Measurements from ENCODE around the gene IMMP2L.

Gene IMMP2L

DNA sequence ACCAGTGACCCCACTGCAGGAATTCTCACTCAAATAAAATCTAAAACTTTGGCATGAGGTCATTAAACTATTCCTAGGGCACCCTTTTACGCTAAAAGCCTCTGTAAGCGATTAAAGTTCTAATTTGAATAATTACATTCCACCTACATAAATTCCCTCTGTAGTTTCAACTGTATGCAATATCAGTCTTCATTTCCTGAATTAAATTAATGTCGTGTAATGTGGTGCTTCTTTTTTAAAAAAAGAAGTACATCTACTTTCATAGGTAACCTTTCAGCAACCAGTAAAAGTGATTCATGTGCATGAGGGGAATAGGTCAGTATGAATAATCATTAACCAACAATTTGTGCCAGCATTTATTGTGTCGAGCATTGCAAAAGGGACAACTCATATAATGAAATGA is 44.7 kb downstream of the IMMP2L start:
- Mint-ChIP-seq H3K4me1 (no peaks in the 10 kb centered on the region), H3K36me3 (ENCODE audit: low read depth) (peaks cover 50% of the 10 kb centered on the region), H3K27me3 (ENCODE audit: low read depth, poor library complexity) (no peaks in the 10 kb centered on the region), H3K4me3 (no peak overlapping the region), H3K9me3 (peaks cover 13% of the 10 kb centered on the region), H3K27ac (no peak overlapping the region)
- TF ChIP-seq, protein P1, sequence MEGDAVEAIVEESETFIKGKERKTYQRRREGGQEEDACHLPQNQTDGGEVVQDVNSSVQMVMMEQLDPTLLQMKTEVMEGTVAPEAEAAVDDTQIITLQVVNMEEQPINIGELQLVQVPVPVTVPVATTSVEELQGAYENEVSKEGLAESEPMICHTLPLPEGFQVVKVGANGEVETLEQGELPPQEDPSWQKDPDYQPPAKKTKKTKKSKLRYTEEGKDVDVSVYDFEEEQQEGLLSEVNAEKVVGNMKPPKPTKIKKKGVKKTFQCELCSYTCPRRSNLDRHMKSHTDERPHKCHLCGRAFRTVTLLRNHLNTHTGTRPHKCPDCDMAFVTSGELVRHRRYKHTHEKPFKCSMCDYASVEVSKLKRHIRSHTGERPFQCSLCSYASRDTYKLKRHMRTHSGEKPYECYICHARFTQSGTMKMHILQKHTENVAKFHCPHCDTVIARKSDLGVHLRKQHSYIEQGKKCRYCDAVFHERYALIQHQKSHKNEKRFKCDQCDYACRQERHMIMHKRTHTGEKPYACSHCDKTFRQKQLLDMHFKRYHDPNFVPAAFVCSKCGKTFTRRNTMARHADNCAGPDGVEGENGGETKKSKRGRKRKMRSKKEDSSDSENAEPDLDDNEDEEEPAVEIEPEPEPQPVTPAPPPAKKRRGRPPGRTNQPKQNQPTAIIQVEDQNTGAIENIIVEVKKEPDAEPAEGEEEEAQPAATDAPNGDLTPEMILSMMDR (IDR thresholded peaks at IDR 0.05) = no peak
- DNase-seq = no peak

DNA sequence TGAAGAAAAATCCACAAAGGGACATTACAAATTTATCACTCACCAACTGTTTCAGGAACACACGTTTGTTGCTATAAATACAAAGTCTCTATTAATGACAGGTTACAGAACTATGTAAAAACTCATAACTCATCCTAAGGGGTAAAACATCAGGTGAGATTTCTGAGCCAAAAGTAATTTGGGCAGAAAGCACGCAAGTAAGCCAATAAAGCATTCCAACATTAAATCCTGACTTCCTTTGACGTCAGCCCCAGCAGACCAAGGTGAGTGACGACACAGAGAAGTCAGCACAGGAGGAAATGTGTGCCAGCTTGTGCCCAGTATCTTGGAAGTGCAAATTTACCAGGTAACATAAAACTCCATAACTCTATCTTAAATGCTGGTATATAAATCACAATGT is 45.7 kb downstream of the IMMP2L start:
- Mint-ChIP-seq H3K36me3 (ENCODE audit: low read depth) (peaks cover 51% of the 10 kb centered on the region), H3K27ac (no peak overlapping the region), H3K4me3 (no peak overlapping the region), H3K9me3 (peaks cover 14% of the 10 kb centered on the region), H3K4me1 (no peaks in the 10 kb centered on the region), H3K27me3 (ENCODE audit: low read depth, poor library complexity) (no peaks in the 10 kb centered on the region)
- TF ChIP-seq, protein P1 (IDR thresholded peaks at IDR 0.05) = no peak
- DNase-seq = no peak

DNA sequence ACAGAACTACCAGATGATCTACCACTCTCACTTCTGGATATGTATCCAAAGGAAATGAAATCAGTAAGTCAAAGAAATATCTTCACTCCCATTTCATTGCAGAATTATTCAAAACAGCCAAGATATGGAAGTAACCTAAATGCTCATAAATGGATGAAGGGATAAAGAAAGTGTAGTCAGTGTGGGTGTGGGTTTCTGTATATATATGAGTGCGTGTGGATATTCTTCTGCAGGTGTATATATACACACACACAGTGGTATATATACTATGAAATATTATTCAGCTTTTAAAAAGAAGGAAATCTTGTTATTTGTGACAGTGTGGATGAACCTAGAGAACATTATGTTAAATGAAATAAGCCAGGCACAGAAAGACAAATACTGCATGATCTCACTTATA is 48.7 kb downstream of the IMMP2L start:
- Mint-ChIP-seq H3K4me1 (no peaks in the 10 kb centered on the region), H3K36me3 (ENCODE audit: low read depth) (peaks cover 26% of the 10 kb centered on the region), H3K4me3 (no peak overlapping the region), H3K9me3 (peaks cover 14% of the 10 kb centered on the region), H3K27ac (no peak overlapping the region), H3K27me3 (ENCODE audit: low read depth, poor library complexity) (no peaks in the 10 kb centered on the region)
- DNase-seq = no peak
- TF ChIP-seq, protein P1 (IDR thresholded peaks at IDR 0.05) = no peak

DNA sequence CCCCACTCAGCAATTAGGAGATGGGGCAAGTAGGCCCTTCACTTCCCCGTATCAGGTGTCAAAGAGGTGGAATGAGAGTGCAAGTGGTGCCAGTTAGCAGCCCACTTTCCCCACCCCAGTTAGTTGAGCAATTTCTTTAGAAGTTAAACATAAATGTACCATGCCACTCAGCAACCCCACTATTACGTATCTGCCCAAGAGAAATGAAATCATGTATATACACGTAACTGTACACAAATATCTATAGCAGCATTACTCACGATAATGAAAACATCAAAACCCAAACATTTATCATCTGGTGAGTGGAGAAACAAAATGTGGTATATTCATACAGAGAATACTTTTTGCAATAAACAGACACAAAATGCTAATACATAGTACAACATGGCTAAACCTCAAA is 50.4 kb downstream of the IMMP2L start:
- no peak for DNase-seq
- Mint-ChIP-seq H3K36me3 (ENCODE audit: low read depth) (peaks cover 30% of the 10 kb centered on the region), H3K27ac (no peak overlapping the region), H3K4me3 (no peak overlapping the region), H3K9me3 (peaks cover 22% of the 10 kb centered on the region), H3K4me1 (no peaks in the 10 kb centered on the region), H3K27me3 (ENCODE audit: low read depth, poor library complexity) (no peaks in the 10 kb centered on the region)
- TF ChIP-seq, protein P1 (IDR thresholded peaks at IDR 0.05) = no peak

- H3K4me3 Mint-ChIP-seq = no peak overlapping the region
- TF ChIP-seq, protein P1 (IDR thresholded peaks at IDR 0.05) = no peak
- peaks cover 34% of the 10 kb centered on the region for H3K36me3 Mint-ChIP-seq (ENCODE audit: low read depth)
- H3K4me1 Mint-ChIP-seq = no peaks in the 10 kb centered on the region
- H3K9me3 Mint-ChIP-seq = peaks cover 25% of the 10 kb centered on the region
- no peaks in the 10 kb centered on the region for H3K27me3 Mint-ChIP-seq (ENCODE audit: low read depth, poor library complexity)
- peak overlapping the region; percentile 60 for H3K27ac Mint-ChIP-seq
- no peak for DNase-seq
Measured at GRCh38 chr7:111510584-111511378, 51.5 kb downstream of the IMMP2L start.

DNA sequence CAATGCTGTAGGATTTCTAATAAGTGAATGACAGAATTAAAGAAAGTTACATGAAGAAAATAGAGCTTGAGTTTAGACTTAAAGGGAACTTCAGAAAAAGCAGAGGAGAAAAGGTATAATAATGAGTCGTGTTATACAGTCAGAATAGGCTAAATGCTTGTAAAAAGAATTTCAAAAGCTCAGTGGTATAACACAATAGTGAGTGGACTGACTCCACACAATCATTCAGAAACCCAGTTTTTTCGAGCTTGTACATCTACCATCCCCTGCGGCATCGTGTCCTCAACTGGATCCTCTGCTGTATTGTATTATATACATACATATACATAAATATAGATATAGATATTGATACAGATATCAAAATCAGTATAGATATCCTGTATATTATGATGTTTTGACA is 52.2 kb downstream of the IMMP2L start:
- H3K27me3 Mint-ChIP-seq (ENCODE audit: low read depth, poor library complexity) = no peaks in the 10 kb centered on the region

More for the DNA sequence above, 52.2 kb downstream of the IMMP2L start:
- TF ChIP-seq, protein P1 (IDR thresholded peaks at IDR 0.05) = no peak
- Mint-ChIP-seq H3K4me1 (no peaks in the 10 kb centered on the region), H3K27ac (no peak overlapping the region), H3K4me3 (no peak overlapping the region), H3K9me3 (peaks cover 25% of the 10 kb centered on the region), H3K36me3 (ENCODE audit: low read depth) (peaks cover 34% of the 10 kb centered on the region)
- no peak for DNase-seq

Data from nephron progenitor cell (in vitro differentiated cells).